ENCODE measurements around the gene KLHL40. TPM values are rescaled to one million over a fixed set of nuclear protein-coding genes. Genes with fewer than 3 reads are reported as not detected.

KLHL40 gene
- total RNA-seq, 1 donor from 2014 or later: not detected

- ATAC-seq: no peak
These were observed 27.1 kb upstream of the KLHL40 start for GRCh38 chr3:42658091-42658770.

GRCh38 chr3:42658771-42659390 lies 26.5 kb upstream of the KLHL40 start:
- ATAC-seq: no peak

- no peak for ATAC-seq
These were observed 25.7 kb upstream of the KLHL40 start for GRCh38 chr3:42659451-42660130.

GRCh38 chr3:42660131-42660715 lies 25.1 kb upstream of the KLHL40 start:
- ATAC-seq: no peak

- ATAC-seq: no peak
These were observed 24.4 kb upstream of the KLHL40 start for GRCh38 chr3:42660898-42661297.

GRCh38 chr3:42661593-42662022 lies 23.7 kb upstream of the KLHL40 start:
- no peak for ATAC-seq

GRCh38 chr3:42662037-42662812 lies 23.1 kb upstream of the KLHL40 start:
- ATAC-seq: no peak

- no peak for ATAC-seq
These were observed 22.4 kb upstream of the KLHL40 start for GRCh38 chr3:42662813-42663535.

- ATAC-seq: no peak
These were observed 21.5 kb upstream of the KLHL40 start for GRCh38 chr3:42663581-42664437.

- no peak for ATAC-seq
These were observed 20.9 kb upstream of the KLHL40 start for GRCh38 chr3:42664438-42664803.

GRCh38 chr3:42665050-42665878 lies 20.1 kb upstream of the KLHL40 start:
- no peak for ATAC-seq

GRCh38 chr3:42666022-42666421 lies 19.3 kb upstream of the KLHL40 start:
- ATAC-seq: no peak

GRCh38 chr3:42666577-42666998 lies 18.7 kb upstream of the KLHL40 start:
- no peak for ATAC-seq

- ATAC-seq: no peak
These were observed 18.2 kb upstream of the KLHL40 start for GRCh38 chr3:42667096-42667522.

GRCh38 chr3:42667523-42668412 lies 17.6 kb upstream of the KLHL40 start:
- ATAC-seq: no peak

- no peak for ATAC-seq
These were observed 16.9 kb upstream of the KLHL40 start for GRCh38 chr3:42668413-42668760.

GRCh38 chr3:42668793-42669217 lies 16.5 kb upstream of the KLHL40 start:
- ATAC-seq: peak; percentile 27

GRCh38 chr3:42670051-42670576 lies 15.2 kb upstream of the KLHL40 start:
- ATAC-seq: peak; percentile 70

GRCh38 chr3:42670670-42671069 lies 14.7 kb upstream of the KLHL40 start:
- no peak for ATAC-seq

Data from esophagus mucosa (tissue), 1 donor.